Measurements from ENCODE around the gene CAMKK1.

The CAMKK1 gene

GRCh38 chr17:3896968-3897235, 4.0 kb upstream of the CAMKK1 start:
- DNase-seq (ENCODE audit: low read depth in 2 of 2): no peak

DNA sequence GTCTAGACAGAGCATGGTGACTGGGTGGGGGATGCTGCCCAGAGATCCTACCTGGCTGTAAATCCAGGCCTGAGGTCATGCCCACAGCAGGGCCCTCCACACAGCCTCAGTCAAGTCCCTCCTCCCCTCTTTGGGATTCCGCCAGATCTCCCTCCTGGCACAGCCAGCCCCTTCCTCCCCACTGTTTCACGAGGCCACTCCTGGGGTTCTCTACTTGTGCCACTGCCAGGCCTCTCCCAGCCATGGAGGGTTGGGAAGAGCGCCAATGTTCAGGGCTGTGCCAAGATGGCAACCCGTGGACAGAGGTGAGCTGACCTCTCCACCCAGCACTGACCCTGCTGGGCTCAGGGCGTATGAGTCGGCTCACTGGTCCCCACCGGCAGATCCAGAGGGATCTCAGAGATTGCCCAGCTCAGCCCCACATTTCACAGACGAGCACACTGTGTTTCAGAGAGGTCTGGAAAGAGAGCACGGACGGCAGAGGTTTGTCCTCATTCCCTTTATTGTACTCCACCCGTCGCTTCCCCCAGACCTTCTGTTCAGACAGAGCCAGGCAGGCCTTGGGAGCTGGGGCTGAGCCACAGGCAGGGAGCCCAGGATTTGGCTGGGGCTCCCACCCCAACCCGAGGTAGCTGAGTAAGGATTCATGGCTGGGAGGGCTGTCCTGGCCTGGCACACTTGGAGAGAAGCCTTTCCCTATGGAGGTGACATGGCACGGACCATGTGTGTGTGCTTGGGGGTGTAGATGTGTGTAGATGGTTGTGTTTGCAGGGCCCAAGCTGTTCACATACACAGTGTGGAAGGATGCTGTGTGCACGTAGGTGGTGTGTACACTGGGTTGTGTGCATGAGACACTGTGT, 3.5 kb upstream of the CAMKK1 start:
- no peak for DNase-seq (ENCODE audit: low read depth in 2 of 2)

GRCh38 chr17:3895354-3895753, 2.5 kb upstream of the CAMKK1 start:
- no peak for DNase-seq (ENCODE audit: low read depth in 2 of 2)

- DNase-seq (ENCODE audit: low read depth in 2 of 2): no peak
Observed at GRCh38 chr17:3894911-3895343, 2.1 kb upstream of the CAMKK1 start.

- DNase-seq (ENCODE audit: low read depth in 2 of 2): no peak
Observed at GRCh38 chr17:3894188-3894587, 1.3 kb upstream of the CAMKK1 start.

DNA sequence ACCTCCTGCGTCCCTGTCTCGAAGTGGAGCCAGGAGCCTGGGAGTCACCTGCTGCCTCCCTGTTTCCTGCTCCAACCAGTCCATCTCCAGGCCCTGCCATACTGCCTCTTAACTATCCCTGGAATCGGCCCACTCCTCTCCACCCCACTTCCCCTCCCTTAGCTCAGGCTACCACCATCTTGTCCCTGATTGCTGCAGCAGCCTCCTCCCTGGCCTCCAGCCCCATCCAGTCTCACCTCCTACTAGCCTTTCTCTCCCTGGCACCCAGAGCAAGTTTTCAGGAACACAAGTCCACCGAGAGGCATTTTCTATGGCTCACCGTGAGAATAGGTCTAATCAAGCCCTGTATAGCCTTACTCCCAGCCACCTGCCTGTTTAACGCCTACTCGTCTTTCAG, 865 bp upstream of the CAMKK1 start:
- no peak for DNase-seq (ENCODE audit: low read depth in 2 of 2)

- DNase-seq (ENCODE audit: low read depth in 2 of 2): peak; percentile 38 to 45
Observed at GRCh38 chr17:3892095-3892998, 506 bp downstream of the CAMKK1 start.

DNA sequence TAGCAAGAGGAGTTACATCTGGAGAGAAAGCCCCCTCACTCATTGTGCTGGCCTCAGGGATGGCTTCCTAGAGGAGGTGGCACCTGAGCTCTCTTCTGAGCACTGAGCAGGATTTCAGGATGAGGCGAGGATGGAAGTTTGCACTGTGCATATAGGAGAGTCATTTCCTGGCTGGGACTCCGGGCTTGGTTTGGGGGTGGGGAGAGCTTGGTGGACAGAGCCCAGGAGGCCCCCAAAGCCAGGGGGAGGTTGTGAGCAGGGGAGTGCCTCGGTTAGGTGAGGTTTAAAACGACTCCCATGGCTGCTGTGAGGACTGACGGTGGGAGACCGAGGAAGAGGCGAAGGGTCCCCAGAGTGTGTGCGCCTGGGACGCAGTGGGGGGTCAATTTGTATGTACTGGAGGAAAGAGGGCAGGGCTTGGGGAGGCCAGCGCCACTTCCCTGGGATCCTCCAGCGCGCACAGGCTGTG, 1.2 kb downstream of the CAMKK1 start:
- no peak for DNase-seq (ENCODE audit: low read depth in 2 of 2)

GRCh38 chr17:3890878-3891219, 2.0 kb downstream of the CAMKK1 start:
- no peak for DNase-seq (ENCODE audit: low read depth in 2 of 2)

- DNase-seq (ENCODE audit: low read depth in 2 of 2): no peak
Observed at GRCh38 chr17:3890082-3890877, 2.6 kb downstream of the CAMKK1 start.

GRCh38 chr17:3889325-3890012, 3.4 kb downstream of the CAMKK1 start:
- no peak for DNase-seq (ENCODE audit: low read depth in 2 of 2)

DNA sequence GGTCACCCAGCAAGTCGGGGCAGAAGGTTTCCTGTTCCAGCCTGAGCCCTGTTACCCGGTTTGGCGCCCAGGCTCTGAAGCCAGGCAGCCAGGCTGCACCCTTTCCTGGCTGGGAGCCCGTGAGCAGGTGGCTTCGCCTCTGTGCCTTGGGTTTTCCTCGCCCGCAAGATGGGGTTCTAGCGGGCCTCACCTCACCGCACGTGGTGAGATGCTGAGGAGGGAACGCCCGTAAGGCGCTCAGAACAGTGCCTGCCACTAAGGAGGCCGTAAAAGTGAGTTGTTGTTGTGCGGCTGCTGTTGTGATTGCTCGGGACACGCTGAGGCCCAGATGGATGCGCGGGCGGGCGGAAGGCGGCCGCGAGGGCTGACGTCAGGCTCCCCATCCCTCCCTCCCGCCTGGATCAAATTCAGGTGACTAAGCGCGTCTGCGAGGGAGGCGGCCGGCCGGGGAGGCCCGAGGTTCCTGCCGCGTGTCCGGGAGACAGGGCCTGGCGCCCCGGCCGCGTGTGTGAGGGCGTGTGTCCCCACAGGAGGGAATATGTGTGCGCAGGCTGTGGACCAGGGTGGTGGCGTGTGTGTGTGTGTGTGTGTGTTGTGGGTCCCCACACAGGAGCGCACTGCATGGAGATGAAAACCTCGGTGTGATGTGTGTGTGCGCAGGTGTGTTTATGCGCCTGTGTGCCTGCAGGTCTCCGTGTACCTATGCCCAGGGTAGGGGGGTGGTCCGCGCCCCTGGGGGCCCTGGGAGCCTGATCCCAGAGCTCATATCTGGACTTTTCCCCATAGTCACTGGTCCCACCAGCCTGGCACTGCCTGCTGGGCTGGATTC, 4.3 kb downstream of the CAMKK1 start:
- DNase-seq (ENCODE audit: low read depth in 2 of 2): no peak

- DNase-seq (ENCODE audit: low read depth in 2 of 2): no peak
Observed at GRCh38 chr17:3887804-3888203, 5.0 kb downstream of the CAMKK1 start.

- no peak for DNase-seq (ENCODE audit: low read depth in 2 of 2)
Observed at GRCh38 chr17:3887394-3887793, 5.5 kb downstream of the CAMKK1 start.

DNA sequence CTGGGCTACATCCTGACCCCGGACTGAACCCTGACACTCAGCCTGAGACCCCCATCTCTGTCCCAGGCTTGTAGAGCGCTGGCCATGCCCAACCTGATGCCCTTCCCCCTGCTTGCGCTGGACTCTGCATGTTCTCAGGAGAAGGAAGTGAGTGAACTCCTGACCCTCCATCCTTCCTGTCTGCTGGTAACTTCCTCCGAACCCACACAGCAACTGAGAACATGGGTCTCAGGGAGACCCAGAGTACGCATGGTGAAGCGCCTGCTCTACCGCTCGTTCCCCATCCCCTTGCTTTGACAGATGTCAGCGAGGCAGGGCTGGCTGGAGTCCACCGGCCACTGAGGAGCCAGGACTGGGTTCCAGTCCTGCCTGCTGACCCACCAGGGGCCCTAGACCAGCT, 6.1 kb downstream of the CAMKK1 start:
- no peak for DNase-seq (ENCODE audit: low read depth in 2 of 2)

DNA sequence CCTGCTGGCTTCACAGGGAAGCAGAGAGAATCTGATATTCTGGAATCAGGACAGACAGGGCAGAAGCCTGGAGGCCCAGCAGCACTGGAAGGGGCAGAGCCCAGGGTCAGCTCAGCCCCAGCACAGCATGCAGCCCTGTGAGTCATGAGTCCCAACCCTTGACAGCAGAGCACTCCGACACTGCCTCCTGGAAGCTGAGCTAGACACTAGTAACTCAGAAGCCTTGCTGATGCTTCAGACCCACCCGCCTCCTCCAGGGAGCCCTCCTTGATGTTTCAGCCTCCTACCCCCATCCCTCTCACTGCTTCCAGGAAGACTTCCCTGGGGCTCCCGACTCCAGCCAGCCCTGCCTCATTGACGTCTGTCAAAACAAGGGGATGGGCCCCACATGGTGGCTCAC, 6.9 kb downstream of the CAMKK1 start:
- no peak for DNase-seq (ENCODE audit: low read depth in 2 of 2)

- no peak for DNase-seq (ENCODE audit: low read depth in 2 of 2)
Observed at GRCh38 chr17:3885271-3885670, 7.6 kb downstream of the CAMKK1 start.

- DNase-seq (ENCODE audit: low read depth in 2 of 2): no peak
Observed at GRCh38 chr17:3884188-3884587, 8.7 kb downstream of the CAMKK1 start.

- no peak for DNase-seq (ENCODE audit: low read depth in 2 of 2)
Observed at GRCh38 chr17:3882276-3882675, 10.6 kb downstream of the CAMKK1 start.

DNA sequence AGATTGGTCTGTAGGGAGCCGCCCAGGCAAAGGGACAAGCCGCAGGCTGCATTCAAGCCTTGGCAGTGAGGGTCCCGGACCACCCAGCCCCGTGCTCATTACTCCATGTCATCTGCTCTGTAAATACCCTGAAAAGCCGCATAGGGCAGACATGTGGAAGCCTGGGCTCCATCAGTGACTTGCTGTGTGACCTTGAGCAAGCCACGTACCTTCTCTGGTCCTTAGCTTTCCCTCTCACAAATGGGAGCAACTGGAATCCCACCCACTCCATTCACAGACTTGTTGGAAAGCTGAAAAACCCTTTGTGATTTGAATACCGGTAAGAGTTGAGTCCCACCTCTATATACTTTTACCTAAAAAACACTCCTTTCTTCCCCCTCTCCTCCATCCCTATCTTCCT, 11.9 kb downstream of the CAMKK1 start:
- DNase-seq (ENCODE audit: low read depth in 2 of 2): no peak
